GM23338 (cell line): ENCODE results near the gene CCDC194. TPM values are rescaled to one million over a fixed set of nuclear protein-coding genes. Genes with fewer than 3 reads are reported as not detected.

ENCODE experiments used
- ATAC-seq: fragments of 200-7000 bp; cut with Tn5 transposase; 3 replicates; pipeline ENCODE4 v1.9.1; 2020
- DNase-seq: peaks from one replicate; pipeline ENCODE4 v3.0.0-alpha.2; 2015; ENCODE audit warnings: low spot score
- H2AFZ ChIP-seq: fragments of 200-600 bp; sonication (generic); 2 replicates; pipeline ENCODE4 v1.8.0; 2016; ENCODE audit warnings: antibody characterized with exemption, mild to moderate bottlenecking, moderate library complexity
- H3F3A ChIP-seq: fragments of 200-600 bp; sonication (generic); replicated peaks from 2 replicates; pipeline ENCODE4 v1.8.0; 2017; ENCODE audit warnings: antibody characterized with exemption, mixed run types, low read depth
- H3K27ac ChIP-seq: fragments of 200-600 bp; sonication (generic); 2 replicates; pipeline ENCODE4 v1.6.1; 2016; ENCODE audit warnings: low read depth
- H3K27me3 ChIP-seq: fragments of 200-600 bp; sonication (generic); 2 replicates; pipeline ENCODE4 v1.8.0; 2016; ENCODE audit warnings: mild to moderate bottlenecking, mixed run types, moderate library complexity; ENCODE audit not compliant: insufficient read depth
- H3K36me3 ChIP-seq: fragments of 200-600 bp; sonication (generic); 2 replicates; pipeline ENCODE4 v1.8.0; 2016; ENCODE audit warnings: mild to moderate bottlenecking; ENCODE audit not compliant: insufficient read depth
- H3K4me1 ChIP-seq: fragments of 200-600 bp; sonication (generic); 2 replicates; pipeline ENCODE4 v1.8.0; 2016; ENCODE audit warnings: mild to moderate bottlenecking, moderate library complexity; ENCODE audit not compliant: insufficient read depth
- H3K4me2 ChIP-seq: fragments of 200-600 bp; sonication (generic); 2 replicates; pipeline ENCODE4 v1.7.1; 2017; ENCODE audit warnings: mixed run types
- H3K4me3 ChIP-seq: fragments of 200-600 bp; sonication (generic); 2 replicates; pipeline ENCODE4 v1.6.1; 2016; ENCODE audit warnings: mixed run types
- H3K79me2 ChIP-seq: fragments of 200-600 bp; sonication (generic); replicated peaks from 2 replicates; pipeline ENCODE4 v1.8.0; 2017; ENCODE audit warnings: mild to moderate bottlenecking; ENCODE audit not compliant: insufficient read depth
- H3K9me2 ChIP-seq: fragments of 200-600 bp; sonication (generic); 2 replicates; pipeline ENCODE4 v1.8.0; 2017; ENCODE audit not compliant: insufficient read depth
- H4K20me1 ChIP-seq: fragments of 200-600 bp; sonication (generic); replicated peaks from 2 replicates; pipeline ENCODE4 v1.8.0; 2017; ENCODE audit warnings: mild to moderate bottlenecking; ENCODE audit not compliant: insufficient read depth
- H3K27ac Mint-ChIP-seq: 2 replicates; pipeline ENCODE4 v1.8.0; 2020; ENCODE audit warnings: inconsistent platforms, mild to moderate bottlenecking, moderate library complexity, mixed read lengths
- H3K27me3 Mint-ChIP-seq: 3 replicates; pipeline ENCODE4 v1.8.0; 2022; ENCODE audit warnings: low read depth, mild to moderate bottlenecking, moderate library complexity, mixed read lengths, inconsistent platforms; ENCODE audit not compliant: insufficient read depth, poor library complexity
- H3K36me3 Mint-ChIP-seq: 3 replicates; pipeline ENCODE4 v1.8.0; 2021; ENCODE audit warnings: low read depth, mild to moderate bottlenecking, inconsistent platforms, moderate library complexity, mixed read lengths
- H3K4me1 Mint-ChIP-seq: 3 replicates; pipeline ENCODE4 v1.8.0; 2020; ENCODE audit warnings: mild to moderate bottlenecking, inconsistent platforms, mixed read lengths
- H3K4me3 Mint-ChIP-seq: 3 replicates; pipeline ENCODE4 v1.8.0; 2021; ENCODE audit warnings: moderate library complexity, mild to moderate bottlenecking, inconsistent platforms, mixed read lengths
- H3K9me3 Mint-ChIP-seq: 3 replicates; pipeline ENCODE4 v1.8.0; 2020; ENCODE audit warnings: moderate library complexity, mild to moderate bottlenecking, inconsistent platforms, mixed read lengths
- CREB1 ChIP-seq: fragments of 250-450 bp; sonication (Bioruptor Pico); IDR thresholded peaks from 2 replicates; pipeline ENCODE4 v1.5.0; 2020; ENCODE audit warnings: low read depth, mild to moderate bottlenecking, moderate library complexity
- EZH2 ChIP-seq: fragments of 200-600 bp; sonication (generic); IDR thresholded peaks from one replicate; pipeline ENCODE4 v1.8.0; 2017; ENCODE audit warnings: antibody characterized with exemption, mild to moderate bottlenecking, low read depth; ENCODE audit not compliant: unreplicated experiment
- EZH2phosphoT487 ChIP-seq: fragments of 200-600 bp; sonication (generic); IDR thresholded peaks from one replicate; pipeline ENCODE4 v1.8.1; 2018; ENCODE audit warnings: antibody characterized with exemption; ENCODE audit not compliant: unreplicated experiment
- JUNB ChIP-seq: IDR thresholded peaks from one replicate; pipeline ENCODE4 v1.6.1; 2016; ENCODE audit warnings: antibody characterized with exemption; ENCODE audit not compliant: unreplicated experiment
- NANOG ChIP-seq: IDR thresholded peaks from 2 replicates; pipeline ENCODE4 v1.6.1; 2016; ENCODE audit warnings: antibody characterized with exemption, borderline replicate concordance
- POLR2AphosphoS5 ChIP-seq: IDR thresholded peaks from 2 replicates; pipeline ENCODE4 v1.6.1; 2016; ENCODE audit warnings: antibody characterized with exemption, low read depth
- REST ChIP-seq: IDR thresholded peaks from one replicate; pipeline ENCODE4 v1.6.1; 2018; ENCODE audit warnings: antibody characterized with exemption; ENCODE audit not compliant: unreplicated experiment
- STAT1 ChIP-seq: IDR thresholded peaks from one replicate; pipeline ENCODE4 v1.6.1; 2016; ENCODE audit warnings: antibody characterized with exemption; ENCODE audit not compliant: unreplicated experiment
- ZNF114 ChIP-seq: fragments of 250-450 bp; sonication (Bioruptor Pico); IDR thresholded peaks from 2 replicates; pipeline ENCODE4 v1.5.0; 2020; ENCODE audit warnings: mild to moderate bottlenecking, moderate library complexity
- ZNF331 ChIP-seq: fragments of 250-450 bp; sonication (Bioruptor Pico); IDR thresholded peaks from 2 replicates; pipeline ENCODE4 v1.5.0; 2020; ENCODE audit warnings: low read depth, mild to moderate bottlenecking, moderate library complexity
- ZNF462 ChIP-seq: fragments of 250-450 bp; sonication (Bioruptor Pico); IDR thresholded peaks from 2 replicates; pipeline ENCODE4 v1.5.0; 2020; ENCODE audit warnings: mild to moderate bottlenecking, moderate library complexity
- polyA plus RNA-seq: library from polyadenylated mRNA; unstranded; fragments of >200 nt; fragmentation: Nextera tagmentation; extraction: Ambion mirVana; gene quantifications from 2 replicates; pipeline ENCODE4 v1.2.1, GENCODE V29; 2016
- total RNA-seq: library from RNA; depleted of rRNA; stranded (reverse); fragments of >200 nt; shearing (Covaris generic); gene quantifications from 2 replicates; pipeline ENCODE4 v1.2.3, GENCODE V29; 2014
- TF ChIP-seq, protein P1 (sequence below), 2 experiments: fragments of 200-600 bp in 1 of 2; sonication (generic) in 1 of 2; conservative IDR thresholded peaks; 2 replicates each; pipeline versions ENCODE4 v1.5.1 to v1.6.1; 2016 to 2017; ENCODE audit warnings: antibody characterized with exemption in 2 of 2, low read depth in 2 of 2, mild to moderate bottlenecking in 2 of 2, moderate library complexity in 1 of 2
- TF ChIP-seq, protein P2 (sequence below): IDR thresholded peaks from 2 replicates; pipeline ENCODE4 v1.6.1; 2016; ENCODE audit warnings: antibody characterized with exemption

Gene CCDC194
- total and polyA plus RNA-seq, 2 experiments from 2014 or later = 0.49 TPM; not detected in 1

DNA sequence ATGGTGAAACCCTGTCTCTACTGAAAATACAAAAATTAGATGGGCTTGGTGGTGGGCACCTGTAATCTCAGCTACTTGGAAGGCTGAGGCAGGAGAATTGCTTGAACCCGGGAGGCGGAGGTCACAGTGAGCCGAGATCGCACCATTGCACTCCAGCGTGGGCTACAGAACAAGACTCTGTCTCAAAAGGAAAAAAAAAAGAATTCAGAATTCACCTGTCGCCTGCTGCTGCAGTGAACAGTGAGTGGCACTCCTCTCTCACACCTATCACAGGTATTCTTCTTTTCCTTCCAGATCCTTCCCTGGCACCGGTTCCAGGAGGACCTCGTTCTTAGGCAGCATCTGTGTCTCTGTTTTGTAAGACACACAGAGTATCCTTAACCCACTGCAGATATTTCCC is 20.1 kb upstream of the CCDC194 start:
- Mint-ChIP-seq H3K36me3 (peaks cover 11% of the 10 kb centered on the region; the same call in 2 of the 3 replicates), H3K9me3 (no peaks in the 10 kb centered on the region), H3K4me3 (no peak overlapping the region), H3K27me3 (peaks cover 31% of the 10 kb centered on the region), H3K27ac (no peak overlapping the region), H3K4me1 (peaks cover 25% of the 10 kb centered on the region)
- Histone ChIP-seq H3K27me3 (peaks cover 33% of the 10 kb centered on the region), H4K20me1 (no peaks in the 10 kb centered on the region), H3K4me1 (peaks cover 30% of the 10 kb centered on the region), H3K4me2 (no peak overlapping the region; the same call in 1 of the 2 replicates), H3K36me3 (no peaks in the 10 kb centered on the region), H3K4me3 (no peak overlapping the region), H2AFZ (no peak overlapping the region), H3K9me2 (no peaks in the 10 kb centered on the region), H3K27ac (no peak overlapping the region), H3F3A (0 out of 2 replicates have a peak, but pooled peaks cover 6% of the 10 kb centered on the region), H3K79me2 (no peaks in the 10 kb centered on the region)
- ATAC-seq (no peak), DNase-seq (no peak)
- no peak for TF ChIP-seq ZNF331 (CRISPR knock-in tag)
- TF ChIP-seq STAT1 = no peak
- no peak for TF ChIP-seq JUNB
- TF ChIP-seq POLR2AphosphoS5 = no peak
- TF ChIP-seq REST = no peak
- TF ChIP-seq EZH2 = no peak
- TF ChIP-seq ZNF114 (CRISPR knock-in tag) = no peak
- no peak for TF ChIP-seq EZH2phosphoT487
- TF ChIP-seq ZNF462 (CRISPR knock-in tag) = no peak
- TF ChIP-seq, protein P1, sequence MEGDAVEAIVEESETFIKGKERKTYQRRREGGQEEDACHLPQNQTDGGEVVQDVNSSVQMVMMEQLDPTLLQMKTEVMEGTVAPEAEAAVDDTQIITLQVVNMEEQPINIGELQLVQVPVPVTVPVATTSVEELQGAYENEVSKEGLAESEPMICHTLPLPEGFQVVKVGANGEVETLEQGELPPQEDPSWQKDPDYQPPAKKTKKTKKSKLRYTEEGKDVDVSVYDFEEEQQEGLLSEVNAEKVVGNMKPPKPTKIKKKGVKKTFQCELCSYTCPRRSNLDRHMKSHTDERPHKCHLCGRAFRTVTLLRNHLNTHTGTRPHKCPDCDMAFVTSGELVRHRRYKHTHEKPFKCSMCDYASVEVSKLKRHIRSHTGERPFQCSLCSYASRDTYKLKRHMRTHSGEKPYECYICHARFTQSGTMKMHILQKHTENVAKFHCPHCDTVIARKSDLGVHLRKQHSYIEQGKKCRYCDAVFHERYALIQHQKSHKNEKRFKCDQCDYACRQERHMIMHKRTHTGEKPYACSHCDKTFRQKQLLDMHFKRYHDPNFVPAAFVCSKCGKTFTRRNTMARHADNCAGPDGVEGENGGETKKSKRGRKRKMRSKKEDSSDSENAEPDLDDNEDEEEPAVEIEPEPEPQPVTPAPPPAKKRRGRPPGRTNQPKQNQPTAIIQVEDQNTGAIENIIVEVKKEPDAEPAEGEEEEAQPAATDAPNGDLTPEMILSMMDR (conservative IDR thresholded peaks at IDR 0.05; ENCODE audit: low read depth in 2 of 2) = no peak
- TF ChIP-seq CREB1 (CRISPR knock-in tag) = no peak
- TF ChIP-seq, protein P2, sequence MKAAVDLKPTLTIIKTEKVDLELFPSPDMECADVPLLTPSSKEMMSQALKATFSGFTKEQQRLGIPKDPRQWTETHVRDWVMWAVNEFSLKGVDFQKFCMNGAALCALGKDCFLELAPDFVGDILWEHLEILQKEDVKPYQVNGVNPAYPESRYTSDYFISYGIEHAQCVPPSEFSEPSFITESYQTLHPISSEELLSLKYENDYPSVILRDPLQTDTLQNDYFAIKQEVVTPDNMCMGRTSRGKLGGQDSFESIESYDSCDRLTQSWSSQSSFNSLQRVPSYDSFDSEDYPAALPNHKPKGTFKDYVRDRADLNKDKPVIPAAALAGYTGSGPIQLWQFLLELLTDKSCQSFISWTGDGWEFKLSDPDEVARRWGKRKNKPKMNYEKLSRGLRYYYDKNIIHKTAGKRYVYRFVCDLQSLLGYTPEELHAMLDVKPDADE = no peak
- TF ChIP-seq NANOG = no peak
